Raji (cell line): Measurements from ENCODE around the gene AHSA1.

Source experiments
- POLR2A ChIP-seq: IDR thresholded peaks from 2 replicates; pipeline ENCODE4 v1.6.1; 2011; ENCODE audit warnings: low read depth, low read length, control low read depth; ENCODE audit not compliant: insufficient read depth

Gene AHSA1

DNA sequence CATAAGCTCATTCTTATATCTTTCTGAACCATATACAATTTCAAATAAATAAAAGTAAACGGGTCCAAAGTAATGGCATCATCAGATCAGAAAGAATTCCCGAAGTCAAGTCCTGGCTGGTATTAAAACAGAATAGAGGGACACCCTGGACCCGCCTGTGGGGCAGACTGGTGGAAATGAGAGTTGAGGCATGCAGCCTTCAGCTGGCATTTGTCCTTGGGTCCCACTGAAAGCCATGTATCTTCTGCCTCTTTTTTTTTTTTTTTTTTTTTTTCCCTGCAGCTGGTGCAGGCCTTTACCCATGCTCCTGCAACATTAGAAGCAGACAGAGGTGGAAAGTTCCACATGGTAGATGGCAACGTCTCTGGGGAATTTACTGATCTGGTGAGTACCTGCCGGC lies 9.9 kb downstream of the AHSA1 start:
- no peak for TF ChIP-seq POLR2A

DNA sequence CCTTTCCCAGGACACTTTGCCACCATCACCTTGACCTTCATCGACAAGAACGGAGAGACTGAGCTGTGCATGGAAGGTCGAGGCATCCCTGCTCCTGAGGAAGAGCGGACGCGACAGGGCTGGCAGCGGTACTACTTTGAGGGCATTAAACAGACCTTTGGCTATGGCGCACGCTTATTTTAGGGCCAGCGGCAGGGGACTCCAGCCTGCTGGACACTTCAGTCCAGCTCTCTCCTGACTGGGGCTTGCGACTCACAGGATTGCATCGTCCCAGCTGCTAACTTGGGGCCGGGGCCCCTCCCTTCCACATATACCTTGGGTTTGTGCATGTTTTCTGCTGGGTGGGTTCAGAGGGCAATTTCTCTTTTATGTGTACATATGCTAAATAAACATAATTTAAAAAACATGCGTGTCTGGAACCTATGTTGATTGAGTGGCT lies 11.2 kb downstream of the AHSA1 start:
- no peak for TF ChIP-seq POLR2A

DNA sequence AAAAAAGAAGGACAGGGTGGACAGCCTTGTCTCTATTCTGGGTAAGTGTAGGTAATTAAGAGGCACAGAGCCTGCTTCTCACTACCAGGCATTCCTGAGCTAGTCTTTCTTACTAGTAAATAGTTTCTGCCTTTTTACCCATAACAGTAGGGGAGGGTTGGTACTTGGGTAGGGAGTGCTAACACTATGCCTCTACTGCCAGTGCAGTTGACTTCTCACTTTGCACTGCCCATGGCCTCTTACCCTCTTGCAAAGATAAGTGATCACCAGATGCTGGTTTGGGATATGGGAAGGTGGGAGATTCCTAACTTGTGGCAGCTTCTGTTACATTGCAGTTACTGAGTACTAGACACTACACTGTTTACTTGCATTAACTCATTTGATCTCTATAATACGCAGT lies 11.6 kb downstream of the AHSA1 start:
- no peak for TF ChIP-seq POLR2A

DNA sequence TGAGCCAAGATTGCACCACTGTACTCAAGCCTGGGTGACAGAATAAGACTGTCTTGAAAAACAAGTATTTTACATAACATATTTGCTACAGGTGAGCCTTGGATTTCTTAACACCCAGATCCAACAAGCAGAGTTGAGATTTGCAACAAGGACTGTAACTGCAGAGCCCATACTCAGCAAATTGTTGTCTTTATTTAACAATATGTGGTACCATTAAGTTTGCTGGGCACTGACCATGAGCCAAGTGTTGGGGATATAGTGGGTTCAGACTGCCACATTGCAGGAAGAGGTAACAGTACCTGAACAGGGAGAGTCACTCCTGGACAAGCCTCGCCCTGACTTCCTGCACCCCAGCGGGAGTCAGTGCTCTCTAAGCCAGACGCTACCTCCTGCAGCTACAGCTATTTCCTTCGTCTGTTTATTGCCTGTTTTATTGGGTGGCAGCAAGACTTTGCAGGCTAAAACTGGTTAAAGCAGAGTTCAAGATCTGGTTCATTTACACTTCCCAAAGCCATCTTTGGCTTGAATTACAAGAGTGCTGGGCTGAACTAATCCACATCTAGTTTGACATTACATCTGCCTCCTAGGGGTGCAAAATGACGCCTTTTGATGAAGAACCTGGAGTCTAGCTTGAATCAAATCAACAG lies 12.5 kb downstream of the AHSA1 start:
- TF ChIP-seq POLR2A, result no peak

DNA sequence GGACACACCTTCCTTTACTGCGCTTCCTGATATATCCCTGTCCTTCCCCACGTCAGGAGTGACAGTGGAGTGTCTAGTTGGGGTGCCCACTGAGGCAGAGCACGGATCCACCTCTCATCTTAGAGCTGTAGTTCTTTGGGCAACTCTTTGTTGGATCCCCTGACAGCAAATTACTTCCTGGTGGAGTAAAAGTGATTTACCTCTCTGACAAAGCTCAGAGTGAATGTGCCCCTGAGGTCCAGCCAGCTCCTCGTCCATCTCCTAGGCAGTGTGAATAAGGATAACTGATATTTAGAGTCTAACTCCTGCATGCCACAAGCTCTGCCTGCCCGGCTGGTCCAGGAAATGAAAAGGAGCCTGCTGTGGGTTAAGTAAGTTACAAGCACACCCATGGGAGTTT lies 16.0 kb downstream of the AHSA1 start:
- TF ChIP-seq POLR2A, result no peak

DNA sequence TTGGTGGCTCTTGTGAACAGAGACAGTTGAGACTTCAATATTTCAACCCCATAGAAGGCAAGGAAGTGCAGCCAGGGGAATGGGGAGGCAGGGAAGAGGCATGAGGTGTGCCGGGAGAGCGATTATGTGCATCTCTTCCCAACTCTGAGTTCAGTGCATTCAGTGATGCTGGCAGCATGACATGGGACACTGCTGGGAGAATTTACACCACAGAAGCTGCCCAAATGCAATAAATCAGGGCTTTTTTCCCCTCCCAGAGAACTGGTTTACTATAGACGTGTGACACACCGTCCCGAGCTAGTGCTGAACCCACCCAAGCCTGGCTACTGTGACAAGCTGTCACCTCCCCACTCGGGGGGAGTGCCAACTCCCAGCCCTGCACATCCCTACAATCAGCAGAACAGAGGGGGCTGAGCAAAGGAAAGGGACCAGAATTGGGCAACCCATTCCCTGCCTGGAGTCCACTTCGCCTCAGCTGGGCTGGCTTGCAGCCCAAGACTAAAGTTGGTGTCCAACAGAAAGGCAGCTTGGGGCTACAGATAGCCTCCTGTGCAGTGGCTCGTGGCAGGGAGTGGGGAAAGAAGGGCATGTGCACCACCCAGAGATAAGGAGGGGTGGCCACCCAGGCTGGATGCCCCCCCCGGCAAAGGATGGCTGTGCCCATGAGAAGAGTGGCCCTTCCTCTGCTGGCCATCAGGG lies 16.7 kb downstream of the AHSA1 start:
- TF ChIP-seq POLR2A, result no peak

DNA sequence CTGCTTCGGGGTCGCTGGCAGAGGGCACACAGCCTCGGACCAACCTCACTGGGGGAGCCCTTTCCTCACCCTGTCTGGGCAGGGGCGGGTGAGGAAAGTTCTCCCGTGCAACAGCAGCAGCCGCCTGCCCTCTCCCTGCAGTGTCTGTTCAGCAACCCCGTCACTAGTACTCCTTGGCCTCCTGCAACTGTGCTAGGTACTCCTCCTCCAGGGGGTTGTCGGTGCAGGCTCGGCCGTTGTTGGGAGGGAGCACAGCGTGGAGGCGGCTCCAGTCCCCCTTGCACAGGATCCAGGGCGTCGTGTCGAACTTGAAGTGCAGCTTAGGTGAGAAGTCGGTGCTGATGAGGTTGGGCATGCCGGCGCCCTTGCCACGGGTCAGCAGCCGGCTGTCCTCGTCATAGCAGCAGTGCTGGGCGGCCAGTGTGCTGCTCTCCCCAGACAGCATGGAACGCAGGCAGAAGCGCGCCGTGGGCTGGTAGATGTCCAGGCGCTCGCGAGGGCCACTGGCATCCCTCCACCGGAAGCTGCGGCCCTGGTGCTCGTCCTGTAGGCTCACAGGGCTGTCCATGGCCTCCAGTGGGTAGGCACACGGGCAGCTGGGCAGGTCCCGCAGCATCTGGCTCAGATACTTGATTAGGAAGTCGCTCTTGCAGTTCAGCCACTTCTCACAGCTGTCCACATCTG lies 17.7 kb downstream of the AHSA1 start:
- TF ChIP-seq POLR2A, result no peak

DNA sequence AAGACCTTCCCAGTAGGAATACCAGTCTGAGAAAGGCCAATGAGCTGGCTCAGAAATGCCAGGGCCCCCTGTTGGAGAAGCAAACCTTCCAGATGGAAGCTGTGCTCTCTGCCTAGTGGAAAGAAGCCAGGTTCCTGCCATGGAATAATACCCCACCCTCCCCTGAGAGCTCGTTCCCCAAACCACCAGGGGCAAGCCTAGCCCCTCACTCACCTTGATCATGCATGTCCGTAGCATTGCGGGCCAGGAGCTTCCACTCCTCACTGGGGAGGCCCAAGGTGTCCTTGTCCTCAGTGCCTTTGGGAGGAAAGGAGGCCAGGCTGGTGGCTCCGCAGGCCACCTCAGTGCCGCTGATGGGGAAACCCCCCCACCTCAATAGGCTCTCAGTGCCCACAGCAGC lies 20.1 kb downstream of the AHSA1 start:
- TF ChIP-seq POLR2A, result no peak

DNA sequence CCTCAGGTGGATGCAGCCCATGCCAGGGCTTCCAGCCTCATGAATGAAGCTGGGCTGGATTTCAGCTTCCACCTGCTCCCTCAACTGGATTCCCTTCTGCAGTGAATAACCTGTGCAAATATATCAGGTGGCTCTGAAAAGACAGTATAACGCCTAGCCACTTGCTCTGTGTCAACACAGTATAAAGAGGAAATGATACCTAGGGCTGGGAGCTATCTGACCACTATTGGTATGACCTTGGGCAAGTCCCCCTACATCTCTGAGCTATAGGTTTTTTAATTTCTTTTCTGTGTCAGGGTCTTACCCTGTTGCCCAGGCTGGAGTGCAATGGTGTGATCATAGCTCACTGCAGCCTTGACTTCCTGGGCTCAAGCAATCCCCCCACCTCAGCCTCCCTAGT lies 20.9 kb downstream of the AHSA1 start:
- TF ChIP-seq POLR2A, result no peak

DNA sequence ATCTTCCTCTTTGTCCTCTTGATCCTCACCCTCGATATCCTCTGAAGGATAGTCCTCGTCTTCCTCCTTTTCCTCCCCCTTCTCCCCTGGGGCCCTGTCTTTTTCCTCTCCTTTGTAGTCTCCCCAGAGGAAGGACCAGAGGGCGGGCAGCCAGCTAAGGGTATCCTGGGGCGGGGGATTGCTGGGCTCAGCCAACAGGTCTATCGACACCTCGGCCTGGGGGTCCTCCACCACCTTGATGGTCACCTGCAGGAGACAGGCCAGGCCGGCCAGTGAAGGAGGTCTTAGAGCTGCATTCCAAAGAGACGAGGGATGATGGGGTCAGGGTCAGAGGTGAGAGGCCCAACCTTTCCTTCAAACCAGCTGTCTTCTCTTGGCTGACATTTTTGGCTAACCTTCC lies 24.5 kb downstream of the AHSA1 start:
- no peak for TF ChIP-seq POLR2A

DNA sequence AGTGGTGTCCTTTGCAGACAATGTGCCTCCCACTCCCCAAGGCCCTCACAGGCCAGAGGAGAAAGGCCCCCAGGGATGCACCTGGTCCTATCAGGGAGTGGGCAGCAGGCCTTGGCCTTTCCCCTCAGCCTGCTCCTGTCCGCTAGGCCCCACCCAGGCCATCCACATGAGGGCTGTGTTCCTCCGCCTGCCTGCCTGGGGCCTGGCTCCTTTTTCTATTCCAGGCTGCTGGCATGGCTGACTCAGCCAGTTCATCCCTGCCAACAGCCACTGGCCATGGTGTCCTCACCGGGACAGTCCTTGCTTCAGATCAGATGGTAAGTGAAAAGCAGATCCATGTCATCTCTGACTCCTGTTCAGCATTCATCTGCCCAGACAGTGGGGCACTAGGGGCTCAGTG lies 27.4 kb downstream of the AHSA1 start:
- TF ChIP-seq POLR2A, result no peak

DNA sequence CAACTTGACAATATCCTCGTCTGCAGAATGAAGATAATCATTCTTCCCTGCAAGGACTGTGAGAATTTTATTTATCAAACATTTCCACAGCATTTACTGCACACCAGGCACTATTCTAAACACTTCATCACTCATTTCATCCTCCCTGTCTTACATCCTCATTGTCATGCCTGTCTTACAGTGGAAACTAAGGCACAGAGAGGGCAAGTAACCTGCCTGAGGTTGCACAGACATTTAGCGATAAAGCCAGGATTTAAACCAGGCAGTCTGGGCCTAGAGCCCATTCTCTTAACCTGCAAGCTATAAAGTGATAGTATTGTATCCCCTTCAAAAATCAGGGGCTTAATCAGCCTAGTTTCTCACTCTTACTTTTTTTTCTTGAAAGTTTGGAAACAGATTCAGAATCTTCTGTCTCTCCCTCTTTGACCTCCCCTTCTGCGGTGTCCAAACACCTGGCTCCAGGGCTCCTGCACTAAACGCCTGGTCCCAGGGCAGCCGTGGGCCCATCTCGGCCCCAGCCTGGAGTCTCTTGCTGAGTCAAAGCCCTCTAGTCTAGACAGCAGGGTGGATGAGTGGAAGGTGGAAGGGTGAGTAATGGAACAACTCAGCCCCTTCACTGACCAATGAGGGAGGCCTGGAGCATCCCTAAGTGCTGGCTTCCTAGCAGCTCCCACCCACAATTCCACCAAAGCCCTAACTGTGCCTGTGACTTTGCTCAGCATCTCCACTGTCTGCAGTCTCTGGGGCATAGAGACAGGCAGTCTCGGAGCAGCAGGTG lies 28.2 kb downstream of the AHSA1 start:
- TF ChIP-seq POLR2A, result no peak

DNA sequence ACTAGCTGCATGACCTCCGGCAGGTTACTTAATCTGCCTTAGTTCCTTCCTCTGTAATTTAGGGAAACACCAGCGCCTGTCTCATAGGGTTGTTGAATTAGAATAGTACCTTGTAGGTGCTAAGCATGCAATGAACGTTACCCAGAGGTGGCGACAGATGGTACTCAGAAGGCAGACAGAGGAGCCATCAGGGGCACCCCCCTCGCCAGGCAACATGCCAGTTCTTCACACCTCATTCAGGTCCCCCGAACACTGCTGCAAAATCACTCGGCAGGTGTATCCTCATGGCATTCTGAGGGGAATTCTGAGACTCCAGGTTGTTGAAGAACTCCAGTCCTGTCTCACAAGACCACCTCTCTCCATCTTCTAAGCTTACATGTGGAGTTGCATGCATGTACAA lies 30.7 kb downstream of the AHSA1 start:
- TF ChIP-seq POLR2A, result no peak

DNA sequence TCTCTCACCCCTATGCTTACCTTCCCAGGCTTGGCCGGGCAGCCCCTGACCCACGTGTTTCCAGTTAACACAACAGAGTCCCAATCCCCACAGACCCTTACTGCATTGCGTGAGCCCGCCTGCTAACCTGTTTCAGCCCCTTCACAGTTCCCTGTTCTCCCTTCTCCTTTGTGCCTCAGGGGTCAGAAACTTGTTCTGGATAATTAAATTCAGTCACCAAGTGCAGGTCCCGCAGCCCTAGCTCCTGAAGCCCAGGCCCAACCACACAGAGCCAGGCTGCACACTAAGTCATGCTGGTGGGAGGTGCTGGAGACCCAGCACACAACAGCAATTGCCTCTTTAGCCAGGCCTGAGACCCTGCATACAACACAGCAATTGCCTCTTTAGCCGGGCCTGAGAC lies 31.1 kb downstream of the AHSA1 start:
- no peak for TF ChIP-seq POLR2A

DNA sequence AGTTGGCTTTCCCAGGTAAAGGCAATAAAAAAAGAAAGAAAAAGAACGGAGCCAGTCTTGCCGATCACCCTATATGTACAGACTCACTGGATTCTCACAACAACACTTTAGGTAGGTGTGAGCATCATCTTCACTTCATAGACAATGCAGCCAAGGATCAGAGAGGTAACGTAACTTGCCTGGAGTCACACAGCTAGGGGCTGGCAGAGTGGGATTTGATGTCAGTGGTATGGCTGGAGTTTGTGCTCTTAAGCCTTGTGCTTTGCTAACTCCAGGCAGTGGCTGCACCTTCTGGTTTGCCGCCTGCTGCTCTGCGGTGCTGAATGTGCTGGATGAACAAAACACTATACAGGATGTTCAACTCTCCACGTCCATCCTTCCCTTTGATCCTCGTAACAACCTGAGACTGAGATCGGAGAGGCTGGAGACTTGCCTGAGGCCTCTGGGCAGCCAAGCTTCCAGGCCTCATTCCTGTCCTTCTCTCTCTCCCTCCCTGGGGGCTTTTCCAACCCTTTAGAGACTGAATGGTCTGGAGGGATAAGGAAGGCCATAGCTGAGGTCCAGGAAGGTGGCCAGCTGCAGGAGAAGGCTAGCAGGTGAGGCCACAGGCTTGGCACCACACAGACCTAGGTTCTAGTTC lies 32.6 kb downstream of the AHSA1 start:
- TF ChIP-seq POLR2A, result no peak
